ENCODE data around the gene ZNF583.

Gene ZNF583

GRCh38 chr19:56403764-56404704 is at the start of gene ZNF583:
Gene ZNF583 (plus strand): TSS chr19:56404332. CDS start chr19:56407115, 2,783 bp downstream.
- DNase-seq: peak; percentile 80

GRCh38 chr19:56355517-56355916 is 48.6 kb upstream of the ZNF583 start:
- DNase-seq: no peak

- no peak for DNase-seq
Measured at GRCh38 chr19:56356944-56357343, 47.2 kb upstream of the ZNF583 start.

GRCh38 chr19:56360841-56361240 is 43.3 kb upstream of the ZNF583 start:
- DNase-seq: no peak

GRCh38 chr19:56367829-56368711 is 36.1 kb upstream of the ZNF583 start:
- peak; percentile 98 for DNase-seq

- no peak for DNase-seq
Measured at GRCh38 chr19:56369886-56370676, 34.1 kb upstream of the ZNF583 start.

GRCh38 chr19:56372281-56372680 is 31.9 kb upstream of the ZNF583 start:
- DNase-seq: no peak

- DNase-seq: no peak
Measured at GRCh38 chr19:56377105-56377924, 26.8 kb upstream of the ZNF583 start.

- no peak for DNase-seq
Measured at GRCh38 chr19:56383826-56384605, 20.1 kb upstream of the ZNF583 start.

- peak; percentile 94 for DNase-seq
Measured at GRCh38 chr19:56393119-56394012, 10.8 kb upstream of the ZNF583 start, which contains the start of gene ZNF582. Gene ZNF582 (minus strand): TSS chr19:56393534. CDS start chr19:56391752, 1,782 bp downstream.

- DNase-seq: no peak
Measured at GRCh38 chr19:56398809-56399208, 5.3 kb upstream of the ZNF583 start.

- no peak for DNase-seq
Measured at GRCh38 chr19:56400485-56400884, 3.6 kb upstream of the ZNF583 start.

- no peak for DNase-seq
Measured at GRCh38 chr19:56403261-56403660, 871 bp upstream of the ZNF583 start.

GRCh38 chr19:56404705-56405056 is 549 bp downstream of the ZNF583 start:
- DNase-seq: no peak

- DNase-seq: no peak
Measured at GRCh38 chr19:56405062-56405461, 930 bp downstream of the ZNF583 start.

- no peak for DNase-seq
Measured at GRCh38 chr19:56423276-56423984, 19.3 kb downstream of the ZNF583 start.

GRCh38 chr19:56423985-56424353 is 19.8 kb downstream of the ZNF583 start:
- DNase-seq: no peak

GRCh38 chr19:56441206-56441792 is 37.2 kb downstream of the ZNF583 start:
- DNase-seq: no peak

GRCh38 chr19:56474308-56474707 is 70.2 kb downstream of the ZNF583 start:
- no peak for DNase-seq
